ENCODE data around the gene VANGL1. TPM values are rescaled to one million over a fixed set of nuclear protein-coding genes. Genes with fewer than 3 reads are reported as not detected.

Gene VANGL1
- total and polyA plus RNA-seq, 4 donors, result 2.5 to 6.8 (median 3.5) TPM

DNA sequence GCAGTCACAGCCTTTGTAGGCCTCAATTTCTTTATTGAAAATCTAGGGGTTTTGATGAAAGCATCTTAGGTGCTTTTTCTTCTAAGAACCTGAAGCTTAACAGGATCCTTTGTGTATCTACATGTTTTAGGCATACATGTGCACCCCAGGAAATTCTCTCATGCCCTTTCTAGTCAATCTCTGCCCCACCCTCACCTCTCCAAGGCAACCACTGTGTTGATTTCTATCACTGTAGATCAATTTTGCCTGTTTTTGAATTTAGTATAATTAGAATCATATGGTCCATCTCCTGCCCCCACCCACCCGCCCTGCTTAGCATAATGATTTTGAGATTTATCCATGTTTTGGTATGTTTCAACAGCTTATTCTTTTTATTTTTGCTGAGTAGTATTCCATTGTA lies 19.4 kb downstream of the VANGL1 start (continued):
- no peak for TF ChIP-seq REST (IDR thresholded peaks at IDR 0.05)

GRCh38 chr1:115665319-115666096 lies 23.7 kb downstream of the VANGL1 start:
- DNase-seq (ENCODE audit: low spot score), result no peak
- Histone ChIP-seq H3K4me3 (ENCODE audit: low read depth in 1 of 3, low read length in 3 of 3) (no peak overlapping the region), H3K27ac (ENCODE audit: low read depth in 1 of 2, low read length in 2 of 2) (no peak overlapping the region), H3K27me3 (ENCODE audit: control insufficient read depth in 4 of 4, insufficient read depth in 4 of 4, low read length in 3 of 4) (no peaks in the 10 kb centered on the region), H3K9me3 (ENCODE audit: control insufficient read depth in 4 of 4, low read length in 3 of 4) (no peaks in the 10 kb centered on the region), H3K9ac (ENCODE audit: low read depth in 1 of 2, low read length in 2 of 2) (no peak overlapping the region), H3K4me1 (ENCODE audit: control insufficient read depth in 4 of 4, insufficient read depth in 4 of 4, low read length in 3 of 4) (no peaks in the 10 kb centered on the region), H3K36me3 (ENCODE audit: control insufficient read depth in 4 of 4, insufficient read depth in 3 of 4, low read depth in 1 of 4, low read length in 3 of 4) (peaks cover 0 to 31% (median 21%) of the 10 kb centered on the region in 4 donors)
- WGBS, result 88% methylated on average over 7 of the region's 7 CpGs
- no peak for TF ChIP-seq YY1 (IDR thresholded peaks at IDR 0.05)
- TF ChIP-seq MAX (IDR thresholded peaks at IDR 0.05), result no peak
- TF ChIP-seq, protein P1, sequence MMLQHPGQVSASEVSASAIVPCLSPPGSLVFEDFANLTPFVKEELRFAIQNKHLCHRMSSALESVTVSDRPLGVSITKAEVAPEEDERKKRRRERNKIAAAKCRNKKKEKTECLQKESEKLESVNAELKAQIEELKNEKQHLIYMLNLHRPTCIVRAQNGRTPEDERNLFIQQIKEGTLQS (IDR thresholded peaks at IDR 0.05), result no peak

DNA sequence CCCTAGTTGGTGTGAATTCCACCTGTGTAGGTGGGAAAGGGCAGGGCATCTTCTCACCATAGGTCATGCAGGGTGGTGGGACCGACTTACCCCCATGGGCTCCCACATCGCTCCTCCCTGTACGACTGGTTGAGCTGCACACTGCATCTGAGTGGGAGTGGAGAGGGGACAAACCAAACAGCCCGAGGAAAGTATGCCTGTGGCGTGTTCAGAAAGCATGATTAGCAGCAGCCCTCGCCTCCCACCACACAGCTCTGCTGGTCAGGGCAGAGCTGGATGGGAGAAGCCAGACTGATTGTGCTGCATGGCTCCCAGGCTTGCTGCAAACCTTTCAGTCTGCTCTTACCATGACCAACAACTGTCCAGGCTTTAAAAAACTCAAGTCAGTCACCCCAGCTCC lies 24.4 kb downstream of the VANGL1 start:
- no peaks in the 10 kb centered on the region for H3K27me3 ChIP-seq (ENCODE audit: control insufficient read depth in 4 of 4, insufficient read depth in 4 of 4, low read length in 3 of 4)
- H3K27ac ChIP-seq (ENCODE audit: low read depth in 1 of 2, low read length in 2 of 2), result no peak overlapping the region
- WGBS, result 97% methylated on average over 6 of the region's 6 CpGs
- no peaks in the 10 kb centered on the region for H3K4me1 ChIP-seq (ENCODE audit: control insufficient read depth in 4 of 4, insufficient read depth in 4 of 4, low read length in 3 of 4)
- H3K36me3 ChIP-seq (ENCODE audit: control insufficient read depth in 4 of 4, insufficient read depth in 3 of 4, low read depth in 1 of 4, low read length in 3 of 4), result peaks cover 0 to 27% (median 19%) of the 10 kb centered on the region in 4 donors
- no peak overlapping the region for H3K9ac ChIP-seq (ENCODE audit: low read depth in 1 of 2, low read length in 2 of 2)
- H3K4me3 ChIP-seq (ENCODE audit: low read depth in 1 of 3, low read length in 3 of 3), result no peak overlapping the region
- no peaks in the 10 kb centered on the region for H3K9me3 ChIP-seq (ENCODE audit: control insufficient read depth in 4 of 4, low read length in 3 of 4)
- no peak for DNase-seq (ENCODE audit: low spot score)
- TF ChIP-seq MAX (IDR thresholded peaks at IDR 0.05) (no peak), NR2F2 (IDR thresholded peaks at IDR 0.05) (no peak), EGR1 (IDR thresholded peaks at IDR 0.05; ENCODE audit: low read depth in 2 of 2) (no peak), HNF4G (IDR thresholded peaks at IDR 0.05) (no peak), REST (IDR thresholded peaks at IDR 0.05) (no peak), RAD21 (IDR thresholded peaks at IDR 0.05) (no peak), FOXA2 (IDR thresholded peaks at IDR 0.05) (no peak), ZBTB33 (IDR thresholded peaks at IDR 0.05) (no peak)

Data from liver (tissue), 9 donors.